C4-2B (cell line): ENCODE measurements around the gene NMNAT3.

Source experiments
- ZFX ChIP-seq: fragments of 450-650 bp; IDR thresholded peaks from 2 replicates; pipeline ENCODE4 v1.6.1; 2017
- TF ChIP-seq, protein P1 (sequence below): fragments of 450-650 bp; conservative IDR thresholded peaks from 2 replicates; pipeline ENCODE4 v1.5.1; 2017; ENCODE audit warnings: mild to moderate bottlenecking

DNA sequence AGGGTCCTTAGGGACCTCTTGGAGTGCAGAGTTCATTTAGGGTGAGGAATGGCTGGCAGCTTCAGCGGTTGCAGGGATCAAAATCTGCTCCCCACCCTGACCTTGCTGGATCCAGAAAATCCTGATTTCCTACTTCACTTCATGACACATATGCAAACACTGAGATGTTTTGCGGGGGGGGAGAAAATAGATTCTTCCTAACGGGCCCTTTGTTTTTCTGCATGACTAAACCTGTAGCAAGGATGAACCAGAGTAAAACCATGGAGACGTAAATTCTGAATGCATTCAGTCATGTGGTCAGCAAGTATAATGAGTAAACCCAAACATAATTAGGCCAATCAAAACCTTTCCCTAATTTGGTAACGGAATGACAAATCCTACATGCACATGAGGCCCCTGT, 118.2 kb downstream of the NMNAT3 start:
- TF ChIP-seq, protein P1, sequence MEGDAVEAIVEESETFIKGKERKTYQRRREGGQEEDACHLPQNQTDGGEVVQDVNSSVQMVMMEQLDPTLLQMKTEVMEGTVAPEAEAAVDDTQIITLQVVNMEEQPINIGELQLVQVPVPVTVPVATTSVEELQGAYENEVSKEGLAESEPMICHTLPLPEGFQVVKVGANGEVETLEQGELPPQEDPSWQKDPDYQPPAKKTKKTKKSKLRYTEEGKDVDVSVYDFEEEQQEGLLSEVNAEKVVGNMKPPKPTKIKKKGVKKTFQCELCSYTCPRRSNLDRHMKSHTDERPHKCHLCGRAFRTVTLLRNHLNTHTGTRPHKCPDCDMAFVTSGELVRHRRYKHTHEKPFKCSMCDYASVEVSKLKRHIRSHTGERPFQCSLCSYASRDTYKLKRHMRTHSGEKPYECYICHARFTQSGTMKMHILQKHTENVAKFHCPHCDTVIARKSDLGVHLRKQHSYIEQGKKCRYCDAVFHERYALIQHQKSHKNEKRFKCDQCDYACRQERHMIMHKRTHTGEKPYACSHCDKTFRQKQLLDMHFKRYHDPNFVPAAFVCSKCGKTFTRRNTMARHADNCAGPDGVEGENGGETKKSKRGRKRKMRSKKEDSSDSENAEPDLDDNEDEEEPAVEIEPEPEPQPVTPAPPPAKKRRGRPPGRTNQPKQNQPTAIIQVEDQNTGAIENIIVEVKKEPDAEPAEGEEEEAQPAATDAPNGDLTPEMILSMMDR = no peak
- no peak for TF ChIP-seq ZFX
